Measurements from ENCODE around the gene ZNF367. TPM values are rescaled to one million over a fixed set of nuclear protein-coding genes. Genes with fewer than 3 reads are reported as not detected.

ZNF367 gene
- total RNA-seq, 1 experiment from 2014 or later = 10.1 TPM

DNA sequence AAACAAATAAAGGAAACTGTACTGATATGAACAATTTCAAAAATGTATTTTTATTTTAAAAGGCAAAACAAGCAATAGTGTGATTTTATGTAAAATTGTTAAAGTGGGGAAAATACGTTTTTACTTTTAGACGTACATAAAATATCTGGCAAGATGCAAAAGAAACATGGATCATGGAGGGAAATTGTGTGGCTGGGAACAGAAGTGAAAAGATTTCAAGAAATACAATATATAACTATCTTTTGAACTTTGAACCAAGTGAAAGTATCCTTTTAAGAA lies 1.5 kb upstream of the ZNF367 start:
- no peaks in the 10 kb centered on the region for H3K27me3 ChIP-seq (ENCODE audit: insufficient read depth, low read length)
- H3K4me2 ChIP-seq (ENCODE audit: insufficient read depth, insufficient read length, low read length) = peak overlapping the region; percentile 52
- H3K56ac ChIP-seq (ENCODE audit: insufficient read length, low read depth, low read length) = no peak overlapping the region
- no peak overlapping the region for H3K27ac ChIP-seq (ENCODE audit: insufficient read length, low read depth, low read length)
- H3K79me2 ChIP-seq (ENCODE audit: insufficient read depth, low read length) = peaks cover 7% of the 10 kb centered on the region; the same call in 1 of the 2 replicates
- H3K14ac ChIP-seq (ENCODE audit: insufficient read depth, low read length) = no peak overlapping the region
- no peak overlapping the region for H4K8ac ChIP-seq (replicated peaks; ENCODE audit: insufficient read length, low read depth, low read length)
- no peaks in the 10 kb centered on the region; the same call in 1 of the 2 replicates for H3K4me1 ChIP-seq (ENCODE audit: insufficient read depth, low read length)
- H3K23ac ChIP-seq (ENCODE audit: insufficient read length, low read depth, low read length) = no peak overlapping the region
- peak overlapping the region; percentile 51 for H3K9ac ChIP-seq (ENCODE audit: extremely low read depth, insufficient read length, low read length)
- peaks cover 3% of the 10 kb centered on the region for H3K23me2 ChIP-seq (ENCODE audit: insufficient read length, low read depth, low read length, poor library complexity, severe bottlenecking)
- H2BK15ac ChIP-seq (ENCODE audit: low read depth, low read length) = no peak overlapping the region
- no peak overlapping the region for H4K5ac ChIP-seq (ENCODE audit: insufficient read length, low read depth, low read length)
- no peaks in the 10 kb centered on the region for H3K9me3 ChIP-seq (ENCODE audit: control insufficient read depth, low read depth, low read length)
- no peak for DNase-seq
- no peaks in the 10 kb centered on the region for H3K27me3 Mint-ChIP-seq (ENCODE audit: low read depth)
- H3T11ph ChIP-seq (ENCODE audit: low read length) = no peak overlapping the region
- TF ChIP-seq, protein P1, sequence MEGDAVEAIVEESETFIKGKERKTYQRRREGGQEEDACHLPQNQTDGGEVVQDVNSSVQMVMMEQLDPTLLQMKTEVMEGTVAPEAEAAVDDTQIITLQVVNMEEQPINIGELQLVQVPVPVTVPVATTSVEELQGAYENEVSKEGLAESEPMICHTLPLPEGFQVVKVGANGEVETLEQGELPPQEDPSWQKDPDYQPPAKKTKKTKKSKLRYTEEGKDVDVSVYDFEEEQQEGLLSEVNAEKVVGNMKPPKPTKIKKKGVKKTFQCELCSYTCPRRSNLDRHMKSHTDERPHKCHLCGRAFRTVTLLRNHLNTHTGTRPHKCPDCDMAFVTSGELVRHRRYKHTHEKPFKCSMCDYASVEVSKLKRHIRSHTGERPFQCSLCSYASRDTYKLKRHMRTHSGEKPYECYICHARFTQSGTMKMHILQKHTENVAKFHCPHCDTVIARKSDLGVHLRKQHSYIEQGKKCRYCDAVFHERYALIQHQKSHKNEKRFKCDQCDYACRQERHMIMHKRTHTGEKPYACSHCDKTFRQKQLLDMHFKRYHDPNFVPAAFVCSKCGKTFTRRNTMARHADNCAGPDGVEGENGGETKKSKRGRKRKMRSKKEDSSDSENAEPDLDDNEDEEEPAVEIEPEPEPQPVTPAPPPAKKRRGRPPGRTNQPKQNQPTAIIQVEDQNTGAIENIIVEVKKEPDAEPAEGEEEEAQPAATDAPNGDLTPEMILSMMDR (conservative IDR thresholded peaks at IDR 0.05) = no peak
- H3K4me1 Mint-ChIP-seq = peaks cover 34 to 40% of the 10 kb centered on the region in 2 experiments
- no peak overlapping the region for H3K18ac ChIP-seq (ENCODE audit: insufficient read length, low read depth, low read length)
- no peak overlapping the region for H2BK120ac ChIP-seq (ENCODE audit: low read depth, low read length, poor library complexity, severe bottlenecking)
- peaks cover 0 to 4% (median 0%) of the 10 kb centered on the region in 3 experiments; a peak in 1 of 7 replicates for H3K36me3 Mint-ChIP-seq (ENCODE audit: insufficient read depth in 1 of 3, low read depth in 3 of 3)
- no peaks in the 10 kb centered on the region for H3K9me3 Mint-ChIP-seq
- H2AK5ac ChIP-seq (ENCODE audit: insufficient read length, low read length) = no peak overlapping the region
- peak overlapping the region; percentile 84 to 92 for H3K4me3 Mint-ChIP-seq
- H3K27ac Mint-ChIP-seq = peak overlapping the region in 1 of 3 experiments; percentile 93; a peak in 2 of 7 replicates
- H2BK20ac ChIP-seq (ENCODE audit: low read depth, low read length, poor library complexity, severe bottlenecking) = no peak overlapping the region
- H2BK5ac ChIP-seq (ENCODE audit: insufficient read length, low read length) = no peak overlapping the region
- H2BK12ac ChIP-seq (ENCODE audit: insufficient read length, low read depth, low read length) = no peak overlapping the region
- 100% methylated on average over 1 of the region's 2 CpGs for WGBS (ENCODE audit: extremely low coverage, insufficient read length, low lambda C conversion rate)
- no peaks in the 10 kb centered on the region for H3K79me1 ChIP-seq (ENCODE audit: insufficient read depth, low read depth, low read length, poor library complexity, severe bottlenecking)
- no peak overlapping the region for H4K91ac ChIP-seq (ENCODE audit: insufficient read length, low read depth, low read length)
- no peaks in the 10 kb centered on the region for H4K20me1 ChIP-seq (ENCODE audit: control insufficient read depth, insufficient read depth, insufficient read length)
- no peak overlapping the region for H2AFZ ChIP-seq (ENCODE audit: low read length)
- no peak overlapping the region for H3K4ac ChIP-seq (ENCODE audit: low read depth, low read length)

Measured in H9 (cell line).